Hepatocyte (in vitro differentiated cells): ENCODE results near the gene PRDX6.

ENCODE experiments used
- EZH2 ChIP-seq: fragments of 200-600 bp; sonication (generic); IDR thresholded peaks from 2 replicates; pipeline ENCODE4 v1.6.1; 2016; ENCODE audit warnings: antibody characterized with exemption, mild to moderate bottlenecking, borderline replicate concordance
- EZH2phosphoT487 ChIP-seq: fragments of 200-600 bp; sonication (generic); IDR thresholded peaks from one replicate; pipeline ENCODE4 v1.6.1; 2018; ENCODE audit warnings: antibody characterized with exemption, mild to moderate bottlenecking, low read depth, moderate library complexity; ENCODE audit not compliant: unreplicated experiment, severe bottlenecking
- TF ChIP-seq, protein P1 (sequence below): fragments of 200-600 bp; sonication (generic); IDR thresholded peaks from 2 replicates; pipeline ENCODE4 v1.5.1; 2016; ENCODE audit warnings: antibody characterized with exemption, mild to moderate bottlenecking; ENCODE audit not compliant: poor library complexity

DNA sequence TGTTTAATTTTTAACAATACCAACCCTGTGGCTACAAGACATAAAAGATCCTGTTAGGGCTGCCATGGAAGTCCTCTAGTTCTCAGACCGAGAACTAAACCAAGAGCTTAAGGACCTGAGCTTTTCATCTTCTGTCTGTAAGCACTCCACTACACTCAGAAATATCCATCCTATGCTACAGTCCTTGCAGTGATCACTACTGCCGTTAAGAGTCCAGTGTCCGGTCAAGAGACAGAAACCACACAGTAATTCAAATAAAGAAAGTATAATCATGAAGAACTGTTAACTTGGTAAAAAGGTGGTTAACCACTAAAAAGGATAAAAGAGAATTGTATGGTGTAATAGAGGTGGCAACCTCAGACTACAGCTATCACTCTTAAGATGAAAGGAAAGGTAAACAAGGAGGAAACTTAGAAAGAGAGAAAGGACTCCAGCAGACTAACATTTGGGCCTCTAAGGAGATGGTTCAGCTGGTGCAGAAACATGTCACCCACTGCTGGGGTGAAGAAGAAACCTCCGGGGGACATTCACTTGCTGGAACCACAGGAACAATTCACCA is 22.1 kb upstream of the PRDX6 start:
- TF ChIP-seq, protein P1, sequence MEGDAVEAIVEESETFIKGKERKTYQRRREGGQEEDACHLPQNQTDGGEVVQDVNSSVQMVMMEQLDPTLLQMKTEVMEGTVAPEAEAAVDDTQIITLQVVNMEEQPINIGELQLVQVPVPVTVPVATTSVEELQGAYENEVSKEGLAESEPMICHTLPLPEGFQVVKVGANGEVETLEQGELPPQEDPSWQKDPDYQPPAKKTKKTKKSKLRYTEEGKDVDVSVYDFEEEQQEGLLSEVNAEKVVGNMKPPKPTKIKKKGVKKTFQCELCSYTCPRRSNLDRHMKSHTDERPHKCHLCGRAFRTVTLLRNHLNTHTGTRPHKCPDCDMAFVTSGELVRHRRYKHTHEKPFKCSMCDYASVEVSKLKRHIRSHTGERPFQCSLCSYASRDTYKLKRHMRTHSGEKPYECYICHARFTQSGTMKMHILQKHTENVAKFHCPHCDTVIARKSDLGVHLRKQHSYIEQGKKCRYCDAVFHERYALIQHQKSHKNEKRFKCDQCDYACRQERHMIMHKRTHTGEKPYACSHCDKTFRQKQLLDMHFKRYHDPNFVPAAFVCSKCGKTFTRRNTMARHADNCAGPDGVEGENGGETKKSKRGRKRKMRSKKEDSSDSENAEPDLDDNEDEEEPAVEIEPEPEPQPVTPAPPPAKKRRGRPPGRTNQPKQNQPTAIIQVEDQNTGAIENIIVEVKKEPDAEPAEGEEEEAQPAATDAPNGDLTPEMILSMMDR = no peak
- TF ChIP-seq EZH2 = no peak
- TF ChIP-seq EZH2phosphoT487 = no peak
